ENCODE data around the gene LIF. TPM values are rescaled to one million over a fixed set of nuclear protein-coding genes. Genes with fewer than 3 reads are reported as not detected.

LIF gene
- total RNA-seq, 4 donors from 2014 or later = 0.19 to 4.8 (median 1.6) TPM

GRCh38 chr22:30270832-30271231, 24.3 kb upstream of the LIF start:
- Histone ChIP-seq H3K9me3 (no peaks in the 10 kb centered on the region), H3K4me1 (peaks cover 0 to 4% (median 0%) of the 10 kb centered on the region in 4 donors), H3K36me3 (no peaks in the 10 kb centered on the region), H3K4me3 (no peak overlapping the region), H3K27me3 (no peaks in the 10 kb centered on the region), H3K27ac (replicated peaks in 1 of 4) (no peak overlapping the region)
- DNase-seq (ENCODE audit: extremely low spot score) = no peak
- TF ChIP-seq EP300 (IDR thresholded peaks at IDR 0.05) (no peak), POLR2A (IDR thresholded peaks at IDR 0.05; ENCODE audit: low read depth) (no peak), POLR2AphosphoS5 (IDR thresholded peaks at IDR 0.05) (peak; percentile 43 to 56), CTCF (IDR thresholded peaks at IDR 0.05) (no peak)
- intact Hi-C loops (cut with DNase I) = no loop called here
- WGBS = 66% methylated on average over 10 of the region's 16 CpGs

- H3K4me3 ChIP-seq = no peak overlapping the region
- intact Hi-C loops (cut with DNase I) = loop anchor here (10.0 kb wide), 1 partner anchor 216 kb away; no protein-coding TSS in a partner anchor
- TF ChIP-seq EP300 (IDR thresholded peaks at IDR 0.05) = no peak
- no peak for TF ChIP-seq CTCF (IDR thresholded peaks at IDR 0.05)
- no peak for TF ChIP-seq POLR2A (IDR thresholded peaks at IDR 0.05; ENCODE audit: low read depth)
- no peak for TF ChIP-seq POLR2AphosphoS5 (IDR thresholded peaks at IDR 0.05)
- DNase-seq (ENCODE audit: extremely low spot score) = no peak
- WGBS = 90% methylated on average over 5 of the region's 8 CpGs
- H3K27ac ChIP-seq (replicated peaks in 1 of 4) = no peak overlapping the region
- H3K9me3 ChIP-seq = no peaks in the 10 kb centered on the region
- H3K27me3 ChIP-seq = peaks cover 0 to 4% (median 0%) of the 10 kb centered on the region in 4 donors
- no peaks in the 10 kb centered on the region for H3K36me3 ChIP-seq
- peaks cover 0 to 7% (median 5%) of the 10 kb centered on the region in 4 donors for H3K4me1 ChIP-seq
These were observed 21.8 kb upstream of the LIF start for GRCh38 chr22:30268331-30268730.

GRCh38 chr22:30267382-30268302, 21.1 kb upstream of the LIF start:
- Histone ChIP-seq H3K36me3 (no peaks in the 10 kb centered on the region), H3K27me3 (peaks cover 0 to 4% (median 0%) of the 10 kb centered on the region in 4 donors), H3K4me1 (peaks cover 5 to 13% (median 11%) of the 10 kb centered on the region in 4 donors), H3K4me3 (peak overlapping the region in 2 of 4 donors; percentile 31 to 49), H3K27ac (replicated peaks in 1 of 4) (peak overlapping the region in 1 of 4 donors; percentile 66), H3K9me3 (no peaks in the 10 kb centered on the region)
- intact Hi-C loops (cut with DNase I) = loop anchor here (10.0 kb wide), 1 partner anchor 217 kb away; no protein-coding TSS in a partner anchor
- TF ChIP-seq POLR2AphosphoS5 (IDR thresholded peaks at IDR 0.05) (no peak), EP300 (IDR thresholded peaks at IDR 0.05) (no peak), CTCF (IDR thresholded peaks at IDR 0.05) (no peak), POLR2A (IDR thresholded peaks at IDR 0.05; ENCODE audit: low read depth) (no peak)
- WGBS = 84% methylated on average over 13 of the region's 14 CpGs
- DNase-seq (ENCODE audit: extremely low spot score) = no peak

GRCh38 chr22:30266445-30267381, 20.2 kb upstream of the LIF start, which contains the start of gene OSM:
TSS of gene OSM (minus strand) at chr22:30266851. CDS start at chr22:30266799, 52 bp downstream.
- H3K27ac ChIP-seq (replicated peaks in 1 of 4) = peak within 1 kb of the TSS; percentile 39 to 66 (median 53)
- TF ChIP-seq POLR2AphosphoS5 (IDR thresholded peaks at IDR 0.05) (no peak), POLR2A (IDR thresholded peaks at IDR 0.05; ENCODE audit: low read depth) (no peak), EP300 (IDR thresholded peaks at IDR 0.05) (no peak), CTCF (IDR thresholded peaks at IDR 0.05) (no peak)
- H3K27me3 ChIP-seq = peaks cover 0 to 4% (median 0%) of the 10 kb centered on the region in 4 donors
- H3K9me3 ChIP-seq = no peaks in the 10 kb centered on the region
- intact Hi-C loops (cut with DNase I) = loop anchor here (10.0 kb wide), 1 partner anchor 218 kb away; no protein-coding TSS in a partner anchor
- WGBS = 83% methylated on average over 21 of the region's 35 CpGs
- H3K36me3 ChIP-seq = no peaks in the 10 kb centered on the region
- peaks cover 5 to 14% (median 12%) of the 10 kb centered on the region in 4 donors for H3K4me1 ChIP-seq
- DNase-seq (ENCODE audit: extremely low spot score) = no peak
- peak within 1 kb of the TSS; percentile 28 to 49 (median 31) for H3K4me3 ChIP-seq

Data from esophagus muscularis mucosa (tissue), 4 donors.